ENCODE data around the gene VPS54.
A peak's percentile ranks its signal among the peaks of the same experiment; 100 is the strongest.

VPS54 gene

DNA sequence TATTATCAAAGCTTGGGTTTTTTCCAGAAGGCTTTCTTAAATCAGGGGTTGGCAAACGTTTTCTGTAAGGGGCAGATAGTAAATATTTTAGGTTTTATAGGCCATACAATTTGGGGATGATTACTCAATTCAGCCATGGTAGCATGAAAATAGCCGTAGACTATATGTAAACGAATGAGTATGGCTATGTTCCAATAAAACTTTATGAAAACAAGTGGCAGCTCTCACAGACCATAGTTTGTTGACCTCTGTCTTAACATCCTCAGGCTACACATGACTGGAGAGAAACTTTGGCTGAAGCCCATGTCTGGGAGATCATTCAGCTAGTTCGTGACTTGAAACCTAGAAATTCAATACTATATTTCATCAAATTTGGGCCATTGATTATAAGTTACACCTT lies 147.4 kb downstream of the VPS54 start:
- TF ChIP-seq, protein P1, sequence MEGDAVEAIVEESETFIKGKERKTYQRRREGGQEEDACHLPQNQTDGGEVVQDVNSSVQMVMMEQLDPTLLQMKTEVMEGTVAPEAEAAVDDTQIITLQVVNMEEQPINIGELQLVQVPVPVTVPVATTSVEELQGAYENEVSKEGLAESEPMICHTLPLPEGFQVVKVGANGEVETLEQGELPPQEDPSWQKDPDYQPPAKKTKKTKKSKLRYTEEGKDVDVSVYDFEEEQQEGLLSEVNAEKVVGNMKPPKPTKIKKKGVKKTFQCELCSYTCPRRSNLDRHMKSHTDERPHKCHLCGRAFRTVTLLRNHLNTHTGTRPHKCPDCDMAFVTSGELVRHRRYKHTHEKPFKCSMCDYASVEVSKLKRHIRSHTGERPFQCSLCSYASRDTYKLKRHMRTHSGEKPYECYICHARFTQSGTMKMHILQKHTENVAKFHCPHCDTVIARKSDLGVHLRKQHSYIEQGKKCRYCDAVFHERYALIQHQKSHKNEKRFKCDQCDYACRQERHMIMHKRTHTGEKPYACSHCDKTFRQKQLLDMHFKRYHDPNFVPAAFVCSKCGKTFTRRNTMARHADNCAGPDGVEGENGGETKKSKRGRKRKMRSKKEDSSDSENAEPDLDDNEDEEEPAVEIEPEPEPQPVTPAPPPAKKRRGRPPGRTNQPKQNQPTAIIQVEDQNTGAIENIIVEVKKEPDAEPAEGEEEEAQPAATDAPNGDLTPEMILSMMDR (IDR thresholded peaks at IDR 0.05): no peak

DNA sequence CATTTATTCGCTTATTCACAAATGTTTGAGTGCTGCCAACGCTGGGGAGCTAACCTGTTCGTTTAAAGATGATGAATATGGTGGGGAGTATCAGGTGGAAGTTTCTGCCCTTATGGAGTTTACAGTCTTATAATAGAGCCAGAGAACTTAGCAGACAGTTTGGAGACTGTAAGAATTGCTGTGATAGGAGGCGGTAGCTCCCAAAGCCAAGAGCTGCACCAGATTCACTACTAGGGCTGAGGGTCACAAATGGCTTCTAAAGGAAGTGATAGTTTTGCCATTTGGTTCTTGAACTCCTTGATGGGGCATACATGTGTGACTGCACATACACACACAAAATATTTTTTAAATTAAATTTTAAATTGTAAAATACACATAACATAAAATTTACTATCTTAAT lies 148.5 kb downstream of the VPS54 start:
- TF ChIP-seq, protein P1 (IDR thresholded peaks at IDR 0.05): no peak

DNA sequence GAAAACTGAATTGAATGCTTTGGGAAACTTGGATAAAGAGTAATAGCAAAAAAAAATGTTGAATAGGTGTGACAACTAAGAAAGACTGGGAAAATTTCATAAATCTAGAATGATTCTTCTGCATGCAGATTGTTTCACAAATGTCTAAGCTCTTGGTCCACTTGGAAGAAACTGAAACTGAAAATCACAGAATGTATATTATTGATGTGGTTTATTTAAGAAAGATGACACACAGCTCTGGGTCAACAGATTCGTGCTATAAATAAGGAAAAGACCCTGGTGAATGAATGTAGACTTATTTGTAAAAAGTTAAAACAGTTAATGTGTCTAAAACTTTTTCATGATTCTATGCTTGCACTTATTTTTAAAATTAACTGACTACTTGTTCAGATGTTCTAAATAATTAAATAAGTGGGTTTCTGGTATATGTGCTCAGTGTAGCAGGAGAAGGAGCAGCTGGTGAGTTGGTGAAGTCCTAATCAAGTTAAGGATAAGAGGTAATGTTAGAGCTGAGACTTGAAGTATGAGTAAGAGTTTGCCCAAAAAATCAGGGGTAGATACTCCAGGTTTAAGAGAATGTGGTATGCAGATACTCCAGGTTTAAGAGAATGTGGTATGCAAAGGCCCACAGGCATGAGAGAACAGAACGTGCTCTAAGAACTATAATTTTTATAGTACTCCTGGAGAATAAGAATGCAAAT lies 153.1 kb downstream of the VPS54 start:
- TF ChIP-seq, protein P1 (IDR thresholded peaks at IDR 0.05): no peak

DNA sequence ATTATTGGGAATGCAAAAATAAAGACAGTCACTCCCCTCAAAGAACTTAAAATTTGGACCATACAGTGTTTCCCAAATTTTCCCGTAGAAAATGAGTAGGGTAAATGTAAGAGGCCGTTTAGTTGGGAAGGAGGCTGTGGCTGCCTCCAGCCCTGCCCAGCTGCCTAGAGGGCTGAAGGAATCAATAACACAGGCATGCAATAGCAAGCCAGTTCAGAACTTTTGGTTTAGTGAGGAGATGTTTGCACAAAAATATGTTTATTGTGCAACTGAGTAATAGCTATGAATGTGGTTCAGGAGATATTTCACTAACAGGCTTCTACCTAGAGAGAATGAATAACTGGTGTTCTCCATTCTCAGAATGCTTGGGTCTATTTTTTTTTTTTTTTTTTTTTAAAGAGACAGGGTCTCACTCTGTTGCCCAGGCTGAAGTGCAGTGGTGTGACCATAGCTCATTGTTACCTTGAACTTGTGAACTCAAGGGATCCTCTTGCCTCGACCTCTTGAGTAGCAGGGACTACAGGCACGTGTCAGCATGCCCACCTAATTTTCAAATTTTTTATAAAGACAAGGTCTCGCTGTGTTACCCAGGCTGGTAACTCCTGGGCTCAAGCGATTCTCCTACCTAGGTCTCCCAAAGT lies 153.9 kb downstream of the VPS54 start:
- TF ChIP-seq, protein P1 (IDR thresholded peaks at IDR 0.05): no peak

DNA sequence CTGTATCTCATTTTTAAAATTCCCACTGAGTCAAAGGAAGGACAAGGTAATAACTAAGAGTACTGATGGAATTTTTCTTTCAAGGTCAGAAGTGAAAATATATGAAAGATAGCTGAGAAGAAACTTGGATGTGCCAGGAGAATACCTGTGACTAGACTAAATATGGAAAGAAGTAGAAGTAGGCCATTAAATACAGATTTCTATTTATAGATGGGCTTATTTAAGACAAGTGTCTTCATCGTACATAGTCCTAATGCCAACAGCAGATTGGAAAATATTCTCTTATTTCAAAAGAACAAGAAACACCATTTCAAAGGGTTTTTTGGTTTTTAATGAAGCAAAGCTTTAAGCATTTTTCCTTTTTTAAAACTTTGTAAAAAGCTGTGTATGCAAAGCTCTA lies 155.5 kb downstream of the VPS54 start:
- TF ChIP-seq, protein P1 (IDR thresholded peaks at IDR 0.05): no peak

DNA sequence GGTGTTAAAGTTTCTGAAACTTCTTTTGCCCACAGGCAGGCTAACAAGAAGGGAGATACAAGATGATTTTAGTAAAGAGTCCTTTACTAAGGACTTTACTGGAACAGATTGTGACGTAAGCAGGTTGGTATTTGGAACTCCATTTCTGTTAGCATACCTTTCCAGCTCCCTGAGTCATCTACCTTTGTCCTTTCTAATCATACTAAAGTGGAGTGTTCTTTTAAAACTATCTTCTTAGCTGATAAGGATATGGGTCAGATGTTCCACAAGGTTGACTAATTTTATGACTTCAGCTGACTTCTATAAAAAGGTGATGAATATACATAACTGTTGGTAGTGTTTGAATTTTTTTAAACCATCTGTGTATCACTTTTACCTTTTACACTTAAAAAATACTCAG lies 156.4 kb downstream of the VPS54 start:
- TF ChIP-seq, protein P1 (IDR thresholded peaks at IDR 0.05): no peak

DNA sequence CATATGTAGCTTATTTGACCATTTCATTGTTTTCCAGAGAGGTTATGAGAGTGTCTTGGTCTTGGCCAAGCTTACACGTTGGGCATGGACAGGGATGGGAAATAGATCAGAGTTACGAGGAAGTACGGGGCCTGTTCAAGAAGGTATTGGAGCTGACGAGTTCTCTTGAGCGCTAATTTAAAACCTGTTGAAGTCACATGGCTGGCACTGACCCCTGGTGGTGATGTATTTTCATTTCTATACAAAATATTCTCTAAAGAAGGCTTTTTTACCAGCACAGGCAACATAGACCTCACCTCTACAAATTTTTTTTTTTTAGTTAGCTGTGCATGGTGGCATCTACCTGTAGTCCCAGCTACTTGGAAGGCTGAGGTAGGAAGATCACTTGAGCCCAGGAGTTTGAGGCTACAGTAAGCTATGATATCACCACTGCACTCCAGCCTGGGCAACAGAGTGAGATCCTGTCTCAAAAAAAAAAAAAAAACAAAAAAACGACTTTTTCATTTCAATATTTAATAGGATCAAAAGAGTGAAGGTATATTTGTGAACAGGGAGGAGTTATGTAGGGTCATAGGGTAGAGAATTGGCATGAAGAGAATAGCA lies 157.9 kb downstream of the VPS54 start:
- TF ChIP-seq, protein P1 (IDR thresholded peaks at IDR 0.05): peak; percentile 17; the same call in 1 of the 2 replicates

All from LNCAP (cell line).